OCI-LY1 (cell line): Measurements from ENCODE around the gene TET1.

Source experiments
- H2AFZ ChIP-seq: fragments of 200-600 bp; sonication (generic), shearing (Covaris generic); 2 replicates; pipeline ENCODE4 v1.6.0; 2014; ENCODE audit warnings: antibody characterized with exemption, mild to moderate bottlenecking, low read length
- H3F3A ChIP-seq: fragments of 200-600 bp; sonication (generic), shearing (Covaris generic); 2 replicates; pipeline ENCODE4 v1.6.0; 2014; ENCODE audit warnings: mild to moderate bottlenecking, antibody characterized with exemption, low read length, moderate library complexity; ENCODE audit not compliant: insufficient read depth
- H3K27ac ChIP-seq: fragments of 200-600 bp; sonication (generic); 2 replicates; pipeline ENCODE4 v1.5.1; 2014; ENCODE audit warnings: low read length, mixed run types, mild to moderate bottlenecking, low read depth; ENCODE audit not compliant: poor library complexity, severe bottlenecking
- H3K27me3 ChIP-seq: fragments of 200-600 bp; sonication (generic); 2 replicates; pipeline ENCODE4 v1.6.0; 2014; ENCODE audit warnings: antibody characterized with exemption, mild to moderate bottlenecking, low read length, moderate library complexity; ENCODE audit not compliant: insufficient read depth
- H3K36me3 ChIP-seq: fragments of 200-600 bp; sonication (generic); 2 replicates; pipeline ENCODE4 v1.6.1; 2014; ENCODE audit warnings: mild to moderate bottlenecking, antibody characterized with exemption, low read length, moderate library complexity, mixed read lengths; ENCODE audit not compliant: insufficient read depth
- H3K4me1 ChIP-seq: fragments of 200-600 bp; sonication (generic); 2 replicates; pipeline ENCODE4 v1.5.1; 2014; ENCODE audit warnings: mild to moderate bottlenecking, low read length, moderate library complexity; ENCODE audit not compliant: insufficient read depth, severe bottlenecking
- H3K4me2 ChIP-seq: fragments of 200-600 bp; sonication (generic), shearing (Covaris generic); 2 replicates; pipeline ENCODE4 v1.6.1; 2014; ENCODE audit warnings: low read length
- H3K4me3 ChIP-seq: fragments of 200-600 bp; sonication (generic); 2 replicates; pipeline ENCODE4 v1.5.1; 2014; ENCODE audit warnings: low read length, low read depth, mild to moderate bottlenecking, mixed read lengths; ENCODE audit not compliant: poor library complexity, severe bottlenecking
- H3K79me2 ChIP-seq: fragments of 200-600 bp; shearing (Covaris generic); 2 replicates; pipeline ENCODE4 v1.6.1; 2016; ENCODE audit warnings: mixed run types, low read length, mixed read lengths; ENCODE audit not compliant: insufficient read depth
- H3K9ac ChIP-seq: fragments of 200-600 bp; sonication (generic), shearing (Covaris generic); 2 replicates; pipeline ENCODE4 v1.6.1; 2014; ENCODE audit warnings: mild to moderate bottlenecking, low read length, mixed read lengths
- H3K9me2 ChIP-seq: fragments of 200-600 bp; sonication (generic), shearing (Covaris generic); 2 replicates; pipeline ENCODE4 v1.6.1; 2014; ENCODE audit warnings: low read depth, mild to moderate bottlenecking, low read length, mixed read lengths
- H3K9me3 ChIP-seq: fragments of 200-600 bp; shearing (Covaris generic); 2 replicates; pipeline ENCODE4 v1.6.1; 2014; ENCODE audit warnings: low read length, mixed read lengths
- H4K20me1 ChIP-seq: fragments of 200-600 bp; sonication (generic), shearing (Covaris generic); 2 replicates; pipeline ENCODE4 v1.6.0; 2016; ENCODE audit warnings: mild to moderate bottlenecking, low read length; ENCODE audit not compliant: insufficient read depth
- CTCF ChIP-seq: fragments of 200-600 bp; sonication (generic), shearing (Covaris generic); IDR thresholded peaks from 2 replicates; pipeline ENCODE4 v1.5.1; 2017; ENCODE audit warnings: mild to moderate bottlenecking, antibody characterized with exemption, low read length, moderate library complexity, mixed read lengths
- EZH2 ChIP-seq: fragments of 200-600 bp; sonication (generic), shearing (Covaris generic); IDR thresholded peaks from 2 replicates; pipeline ENCODE4 v1.8.0; 2017; ENCODE audit warnings: borderline replicate concordance, mixed run types, mild to moderate bottlenecking, antibody characterized with exemption, low read length, moderate library complexity, mixed read lengths

The TET1 gene

DNA sequence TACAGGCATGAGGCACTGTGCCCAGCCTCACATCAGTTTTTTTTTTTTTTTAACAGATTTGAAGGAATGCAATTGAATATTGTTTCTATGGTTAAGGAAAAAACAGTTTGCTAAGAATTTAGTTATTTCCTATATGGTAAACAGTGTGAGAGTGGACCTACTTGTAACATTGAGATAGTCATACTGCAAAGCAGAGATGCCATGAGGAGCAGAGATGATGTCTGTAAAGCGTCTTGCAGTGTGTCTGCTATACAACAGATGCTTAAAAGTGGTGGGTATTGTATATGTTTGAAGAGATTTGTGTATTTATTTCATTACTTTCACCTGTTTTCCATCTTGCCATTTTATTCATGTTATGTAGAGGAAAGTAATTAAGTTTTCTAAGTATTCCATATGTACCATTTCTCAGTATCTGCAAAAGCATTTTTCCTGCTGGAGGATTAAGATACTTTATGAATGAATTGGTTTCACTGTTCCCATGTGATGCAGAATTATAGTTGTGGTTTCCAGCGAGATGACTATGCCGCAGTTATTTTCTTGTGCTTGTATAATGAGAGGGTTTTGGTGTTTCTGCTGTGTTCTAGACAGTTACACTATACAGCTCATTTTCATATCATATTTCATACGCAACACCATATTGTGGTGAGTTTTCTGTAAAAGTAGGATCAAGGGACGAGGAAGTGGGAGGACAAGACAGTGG is 26.6 kb downstream of the TET1 start:
- Histone ChIP-seq H2AFZ (no peak overlapping the region), H3K4me3 (no peak overlapping the region), H3K9ac (no peak overlapping the region), H3K4me2 (no peak overlapping the region), H3K27ac (no peak overlapping the region), H3K9me2 (no peaks in the 10 kb centered on the region), H3K27me3 (no peaks in the 10 kb centered on the region), H3K36me3 (no peaks in the 10 kb centered on the region), H3K9me3 (no peaks in the 10 kb centered on the region), H3K4me1 (no peaks in the 10 kb centered on the region), H4K20me1 (no peaks in the 10 kb centered on the region), H3K79me2 (no peaks in the 10 kb centered on the region), H3F3A (no peaks in the 10 kb centered on the region)
- TF ChIP-seq CTCF (no peak), EZH2 (no peak)

DNA sequence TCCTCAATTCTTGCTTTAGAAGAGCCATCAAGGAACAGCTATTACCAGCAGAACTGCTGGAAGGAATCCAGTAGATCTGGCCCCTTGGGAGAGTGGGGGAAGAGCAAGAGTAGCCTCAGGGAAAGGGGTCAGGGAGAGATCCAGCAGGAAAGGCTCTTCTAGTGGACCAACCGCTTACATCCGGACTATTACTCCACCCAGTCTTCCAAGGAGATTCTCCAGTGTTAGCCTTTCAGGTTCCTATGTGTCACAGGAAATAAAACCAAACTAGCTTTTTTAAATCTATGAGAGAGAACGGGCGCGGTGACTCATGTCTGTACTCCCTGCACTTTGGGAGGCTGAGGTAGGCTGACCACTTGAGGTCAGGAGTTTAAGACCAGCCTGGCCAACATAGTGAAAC is 34.3 kb downstream of the TET1 start:
- no peak overlapping the region for H3K4me2 ChIP-seq
- H3K27ac ChIP-seq: no peak overlapping the region
- no peak overlapping the region for H3K9ac ChIP-seq
- H3K4me3 ChIP-seq: no peak overlapping the region
- H2AFZ ChIP-seq: no peak overlapping the region
- no peaks in the 10 kb centered on the region for H3K27me3 ChIP-seq
- no peaks in the 10 kb centered on the region for H4K20me1 ChIP-seq
- H3K9me3 ChIP-seq: no peaks in the 10 kb centered on the region
- H3F3A ChIP-seq: 0 out of 2 replicates have a peak, but pooled peaks cover 3% of the 10 kb centered on the region
- no peaks in the 10 kb centered on the region for H3K79me2 ChIP-seq
- no peaks in the 10 kb centered on the region for H3K4me1 ChIP-seq
- H3K36me3 ChIP-seq: no peaks in the 10 kb centered on the region
- H3K9me2 ChIP-seq: no peaks in the 10 kb centered on the region
- no peak for TF ChIP-seq EZH2
- TF ChIP-seq CTCF: no peak

DNA sequence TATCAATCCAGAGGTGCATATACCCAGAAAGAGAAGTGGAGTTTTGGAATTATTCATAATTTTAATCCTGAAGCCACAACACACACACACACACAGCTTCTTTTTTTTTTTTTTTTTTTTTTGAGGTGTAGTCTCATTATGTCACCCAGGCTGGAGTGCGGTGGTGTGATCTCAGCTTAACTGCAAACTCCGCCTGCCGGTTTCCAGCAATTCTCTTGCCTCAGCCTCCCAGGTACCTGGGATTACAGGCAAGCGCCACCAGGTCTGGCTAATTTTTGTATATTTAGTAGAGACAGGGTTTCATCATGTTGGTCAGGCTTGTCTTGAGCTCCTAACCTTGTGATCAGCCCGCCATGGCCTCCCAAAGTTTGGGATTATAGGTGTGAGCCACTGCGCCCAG is 35.4 kb downstream of the TET1 start:
- Histone ChIP-seq H3K9me3 (no peaks in the 10 kb centered on the region), H3K9ac (no peak overlapping the region), H3K4me1 (peaks cover 9% of the 10 kb centered on the region), H4K20me1 (no peaks in the 10 kb centered on the region), H3K27ac (no peak overlapping the region), H3K9me2 (no peaks in the 10 kb centered on the region), H2AFZ (no peak overlapping the region), H3K36me3 (no peaks in the 10 kb centered on the region), H3F3A (0 out of 2 replicates have a peak, but pooled peaks cover 3% of the 10 kb centered on the region), H3K4me2 (no peak overlapping the region), H3K4me3 (no peak overlapping the region), H3K27me3 (no peaks in the 10 kb centered on the region), H3K79me2 (no peaks in the 10 kb centered on the region)
- TF ChIP-seq CTCF: no peak
- TF ChIP-seq EZH2: no peak
